ENCODE measurements around the gene KDM3B. TPM values are rescaled to one million over a fixed set of nuclear protein-coding genes. Genes with fewer than 3 reads are reported as not detected.

The KDM3B gene
- total and polyA plus RNA-seq, 2 experiments from 2014 or later = 25.8 to 86.6 TPM

DNA sequence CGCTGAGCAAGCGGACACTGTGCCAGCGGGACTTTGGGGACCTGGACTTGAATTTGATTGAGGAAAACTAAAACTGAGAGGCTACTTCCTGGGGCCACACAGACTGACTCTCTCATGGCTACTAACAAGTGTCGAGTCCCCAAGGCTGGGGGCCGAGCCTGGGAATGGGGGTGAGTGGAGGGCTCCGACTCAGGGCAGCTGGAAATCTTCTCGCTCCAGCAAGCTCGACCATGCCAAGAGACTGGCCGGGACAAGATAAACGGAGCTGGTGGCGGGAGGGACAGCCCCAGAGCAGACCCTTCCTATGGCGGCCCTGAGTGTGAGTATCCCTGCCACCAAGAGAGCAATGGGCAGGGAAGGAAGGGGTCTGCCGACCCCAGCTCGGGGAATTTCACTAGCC is 5.6 kb upstream of the KDM3B start (continued):
- TF ChIP-seq, protein P1, sequence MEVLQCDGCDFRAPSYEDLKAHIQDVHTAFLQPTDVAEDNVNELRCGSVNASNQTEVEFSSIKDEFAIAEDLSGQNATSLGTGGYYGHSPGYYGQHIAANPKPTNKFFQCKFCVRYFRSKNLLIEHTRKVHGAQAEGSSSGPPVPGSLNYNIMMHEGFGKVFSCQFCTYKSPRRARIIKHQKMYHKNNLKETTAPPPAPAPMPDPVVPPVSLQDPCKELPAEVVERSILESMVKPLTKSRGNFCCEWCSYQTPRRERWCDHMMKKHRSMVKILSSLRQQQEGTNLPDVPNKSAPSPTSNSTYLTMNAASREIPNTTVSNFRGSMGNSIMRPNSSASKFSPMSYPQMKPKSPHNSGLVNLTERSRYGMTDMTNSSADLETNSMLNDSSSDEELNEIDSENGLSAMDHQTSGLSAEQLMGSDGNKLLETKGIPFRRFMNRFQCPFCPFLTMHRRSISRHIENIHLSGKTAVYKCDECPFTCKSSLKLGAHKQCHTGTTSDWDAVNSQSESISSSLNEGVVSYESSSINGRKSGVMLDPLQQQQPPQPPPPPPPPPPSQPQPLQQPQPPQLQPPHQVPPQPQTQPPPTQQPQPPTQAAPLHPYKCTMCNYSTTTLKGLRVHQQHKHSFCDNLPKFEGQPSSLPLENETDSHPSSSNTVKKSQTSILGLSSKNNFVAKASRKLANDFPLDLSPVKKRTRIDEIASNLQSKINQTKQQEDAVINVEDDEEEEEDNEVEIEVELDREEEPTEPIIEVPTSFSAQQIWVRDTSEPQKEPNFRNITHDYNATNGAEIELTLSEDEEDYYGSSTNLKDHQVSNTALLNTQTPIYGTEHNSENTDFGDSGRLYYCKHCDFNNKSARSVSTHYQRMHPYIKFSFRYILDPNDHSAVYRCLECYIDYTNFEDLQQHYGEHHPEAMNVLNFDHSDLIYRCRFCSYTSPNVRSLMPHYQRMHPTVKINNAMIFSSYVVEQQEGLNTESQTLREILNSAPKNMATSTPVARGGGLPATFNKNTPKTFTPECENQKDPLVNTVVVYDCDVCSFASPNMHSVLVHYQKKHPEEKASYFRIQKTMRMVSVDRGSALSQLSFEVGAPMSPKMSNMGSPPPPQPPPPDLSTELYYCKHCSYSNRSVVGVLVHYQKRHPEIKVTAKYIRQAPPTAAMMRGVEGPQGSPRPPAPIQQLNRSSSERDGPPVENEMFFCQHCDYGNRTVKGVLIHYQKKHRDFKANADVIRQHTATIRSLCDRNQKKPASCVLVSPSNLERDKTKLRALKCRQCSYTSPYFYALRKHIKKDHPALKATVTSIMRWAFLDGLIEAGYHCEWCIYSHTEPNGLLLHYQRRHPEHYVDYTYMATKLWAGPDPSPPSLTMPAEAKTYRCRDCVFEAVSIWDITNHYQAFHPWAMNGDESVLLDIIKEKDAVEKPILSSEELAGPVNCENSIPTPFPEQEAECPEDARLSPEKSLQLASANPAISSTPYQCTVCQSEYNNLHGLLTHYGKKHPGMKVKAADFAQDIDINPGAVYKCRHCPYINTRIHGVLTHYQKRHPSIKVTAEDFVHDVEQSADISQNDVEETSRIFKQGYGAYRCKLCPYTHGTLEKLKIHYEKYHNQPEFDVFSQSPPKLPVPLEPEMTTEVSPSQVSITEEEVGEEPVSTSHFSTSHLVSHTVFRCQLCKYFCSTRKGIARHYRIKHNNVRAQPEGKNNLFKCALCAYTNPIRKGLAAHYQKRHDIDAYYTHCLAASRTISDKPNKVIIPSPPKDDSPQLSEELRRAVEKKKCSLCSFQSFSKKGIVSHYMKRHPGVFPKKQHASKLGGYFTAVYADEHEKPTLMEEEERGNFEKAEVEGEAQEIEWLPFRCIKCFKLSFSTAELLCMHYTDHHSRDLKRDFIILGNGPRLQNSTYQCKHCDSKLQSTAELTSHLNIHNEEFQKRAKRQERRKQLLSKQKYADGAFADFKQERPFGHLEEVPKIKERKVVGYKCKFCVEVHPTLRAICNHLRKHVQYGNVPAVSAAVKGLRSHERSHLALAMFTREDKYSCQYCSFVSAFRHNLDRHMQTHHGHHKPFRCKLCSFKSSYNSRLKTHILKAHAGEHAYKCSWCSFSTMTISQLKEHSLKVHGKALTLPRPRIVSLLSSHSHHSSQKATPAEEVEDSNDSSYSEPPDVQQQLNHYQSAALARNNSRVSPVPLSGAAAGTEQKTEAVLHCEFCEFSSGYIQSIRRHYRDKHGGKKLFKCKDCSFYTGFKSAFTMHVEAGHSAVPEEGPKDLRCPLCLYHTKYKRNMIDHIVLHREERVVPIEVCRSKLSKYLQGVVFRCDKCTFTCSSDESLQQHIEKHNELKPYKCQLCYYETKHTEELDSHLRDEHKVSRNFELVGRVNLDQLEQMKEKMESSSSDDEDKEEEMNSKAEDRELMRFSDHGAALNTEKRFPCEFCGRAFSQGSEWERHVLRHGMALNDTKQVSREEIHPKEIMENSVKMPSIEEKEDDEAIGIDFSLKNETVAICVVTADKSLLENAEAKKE (CRISPR knock-in tag; IDR thresholded peaks at IDR 0.05) = no peak
- TF ChIP-seq, protein P2, sequence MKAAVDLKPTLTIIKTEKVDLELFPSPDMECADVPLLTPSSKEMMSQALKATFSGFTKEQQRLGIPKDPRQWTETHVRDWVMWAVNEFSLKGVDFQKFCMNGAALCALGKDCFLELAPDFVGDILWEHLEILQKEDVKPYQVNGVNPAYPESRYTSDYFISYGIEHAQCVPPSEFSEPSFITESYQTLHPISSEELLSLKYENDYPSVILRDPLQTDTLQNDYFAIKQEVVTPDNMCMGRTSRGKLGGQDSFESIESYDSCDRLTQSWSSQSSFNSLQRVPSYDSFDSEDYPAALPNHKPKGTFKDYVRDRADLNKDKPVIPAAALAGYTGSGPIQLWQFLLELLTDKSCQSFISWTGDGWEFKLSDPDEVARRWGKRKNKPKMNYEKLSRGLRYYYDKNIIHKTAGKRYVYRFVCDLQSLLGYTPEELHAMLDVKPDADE (IDR thresholded peaks at IDR 0.05) = no peak
- TF ChIP-seq ZNF114 (CRISPR knock-in tag; IDR thresholded peaks at IDR 0.05) = no peak

DNA sequence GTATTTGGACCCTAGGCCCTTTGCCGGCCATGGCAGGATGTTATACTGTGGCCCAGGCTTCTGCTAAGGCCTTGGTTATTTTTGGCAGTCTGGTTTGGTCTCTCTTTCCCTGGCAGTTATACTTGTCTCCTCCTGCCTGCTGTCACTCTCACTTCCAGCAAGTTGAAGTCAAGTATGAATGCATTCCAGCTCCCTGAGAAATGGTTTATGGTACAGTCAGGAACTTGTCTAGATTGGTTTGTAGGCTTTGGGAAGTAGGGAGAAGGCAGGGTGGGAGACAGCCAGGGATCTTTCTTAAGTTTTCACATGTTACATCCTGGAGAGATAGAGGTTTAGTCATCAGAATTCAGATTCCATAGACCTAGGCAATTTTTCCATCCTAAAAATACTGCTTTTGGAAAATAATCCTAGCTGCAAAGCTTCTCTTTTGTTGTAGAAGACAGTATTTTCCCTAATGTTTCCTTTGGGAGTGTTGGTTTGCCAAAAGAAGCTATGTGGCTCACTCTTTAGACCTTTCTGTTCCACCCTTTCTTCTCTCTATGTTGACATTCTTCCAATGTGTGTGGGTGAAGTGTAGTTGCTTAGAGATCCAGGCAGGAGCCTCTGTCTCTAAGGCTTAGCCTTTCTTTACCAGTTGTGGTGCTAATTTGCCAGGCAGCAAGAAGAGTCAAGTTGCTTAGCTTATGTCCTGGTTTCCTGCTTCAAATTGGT is 2.5 kb upstream of the KDM3B start:
- ATAC-seq (no peak), DNase-seq (ENCODE audit: low spot score) (no peak)
- no peak overlapping the region for H3K4me2 ChIP-seq
- H3K36me3 Mint-ChIP-seq (ENCODE audit: low read depth) = peaks cover 59% of the 10 kb centered on the region
- H3K9me2 ChIP-seq (ENCODE audit: insufficient read depth) = no peaks in the 10 kb centered on the region; the same call in 1 of the 2 replicates
- peaks cover 7% of the 10 kb centered on the region for H4K20me1 ChIP-seq (replicated peaks; ENCODE audit: insufficient read depth)
- H3K4me3 Mint-ChIP-seq = no peak overlapping the region
- H2AFZ ChIP-seq = no peak overlapping the region
- H3K27me3 ChIP-seq (ENCODE audit: insufficient read depth) = no peaks in the 10 kb centered on the region
- peaks cover 16% of the 10 kb centered on the region for H3K4me1 Mint-ChIP-seq
- no peaks in the 10 kb centered on the region; the same call in 2 of the 3 replicates for H3K9me3 Mint-ChIP-seq
- H3K36me3 ChIP-seq (ENCODE audit: insufficient read depth) = peaks cover 10% of the 10 kb centered on the region
- no peaks in the 10 kb centered on the region; the same call in 1 of the 2 replicates for H3F3A ChIP-seq (replicated peaks; ENCODE audit: low read depth)
- TF ChIP-seq, protein P1 (CRISPR knock-in tag; IDR thresholded peaks at IDR 0.05) = no peak
- H3K4me3 ChIP-seq = no peak overlapping the region
- H3K27ac Mint-ChIP-seq = no peak overlapping the region
- peaks cover 11% of the 10 kb centered on the region; the same call in 1 of the 2 replicates for H3K4me1 ChIP-seq (ENCODE audit: insufficient read depth)
- H3K27me3 Mint-ChIP-seq (ENCODE audit: insufficient read depth, low read depth, poor library complexity) = peaks cover 12% of the 10 kb centered on the region
- H3K27ac ChIP-seq (ENCODE audit: low read depth) = no peak overlapping the region
- peaks cover 17% of the 10 kb centered on the region for H3K79me2 ChIP-seq (replicated peaks; ENCODE audit: insufficient read depth)

Measured in GM23338 (cell line).